Measurements from ENCODE around the gene PDXK. TPM values are rescaled to one million over a fixed set of nuclear protein-coding genes. Genes with fewer than 3 reads are reported as not detected.
"Not testable (repeated sequence)": the region's sequence is repeated elsewhere in the genome, so short reads cannot be mapped to it uniquely, and the experiment has no call there.

Gene PDXK
- total RNA-seq, 4 donors from 2014 or later, result 122 to 156 (median 143) TPM

DNA sequence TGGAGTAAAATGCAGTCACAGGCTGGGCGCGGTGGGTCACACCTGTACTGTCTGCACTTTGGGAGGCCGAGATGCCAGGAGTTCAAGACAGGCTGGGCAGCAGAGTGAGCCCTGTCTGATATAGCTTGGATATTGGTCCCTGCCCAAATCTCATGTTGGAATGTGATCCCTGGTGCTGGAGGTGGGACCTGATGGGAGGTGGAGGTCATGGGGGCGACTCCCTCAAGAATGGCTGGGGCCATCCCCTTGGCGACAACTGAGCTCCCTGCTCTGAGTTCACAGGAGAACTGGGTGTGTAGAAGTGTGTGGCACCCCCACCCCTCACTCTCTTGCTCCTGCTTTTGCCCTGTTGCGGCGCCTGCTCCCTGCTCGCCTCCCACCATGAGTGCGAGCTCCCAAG, 11.5 kb upstream of the PDXK start:
- TF ChIP-seq POLR2A (IDR thresholded peaks at IDR 0.05), result no peak
- H3K36me3 ChIP-seq, result no peaks in the 10 kb centered on the region
- 86 to 92% methylated on average over 9 of the region's 9 CpGs for WGBS, 2 donors
- H3K4me3 ChIP-seq, result no peak overlapping the region
- peaks cover 0 to 17% (median 0%) of the 10 kb centered on the region in 4 donors for H3K4me1 ChIP-seq
- H3K27ac ChIP-seq, result no peak overlapping the region
- DNase-seq (ENCODE audit: low spot score in 2 of 2), result no peak
- H3K27me3 ChIP-seq, result no peaks in the 10 kb centered on the region
- no peaks in the 10 kb centered on the region for H3K9me3 ChIP-seq

DNA sequence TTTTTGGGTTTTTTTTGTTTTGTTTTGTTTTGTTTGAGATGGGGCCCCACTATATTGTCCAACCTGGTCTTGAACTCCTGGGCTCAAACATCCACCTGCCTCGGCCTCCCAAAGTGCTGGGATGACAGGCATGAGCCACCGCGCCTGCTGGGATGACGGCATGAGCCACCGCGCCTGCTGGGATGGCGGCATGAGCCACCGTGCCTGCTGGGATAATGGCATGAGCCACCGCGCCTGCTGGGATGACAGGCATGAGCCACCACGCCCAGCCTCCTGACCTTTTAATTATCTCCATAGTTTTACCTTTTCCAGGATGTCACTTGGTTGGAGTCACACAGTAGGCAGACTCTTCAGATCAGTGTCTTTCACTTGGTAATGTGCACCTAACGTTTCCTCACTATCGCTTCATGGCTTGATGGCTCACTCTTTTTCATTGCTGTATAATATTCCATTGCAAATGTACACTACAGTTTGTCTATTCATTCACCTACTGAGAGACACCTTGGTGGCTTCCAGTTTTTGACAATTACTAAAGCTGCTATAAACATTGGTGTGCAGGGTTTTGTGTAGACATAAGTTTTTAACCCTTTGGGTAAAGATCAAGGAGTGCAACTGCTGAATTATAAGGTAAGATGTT, 10.1 kb upstream of the PDXK start:
- Histone ChIP-seq H3K27ac (no peak overlapping the region), H3K27me3 (no peaks in the 10 kb centered on the region), H3K4me1 (peaks cover 0 to 12% (median 0%) of the 10 kb centered on the region in 4 donors), H3K9me3 (no peaks in the 10 kb centered on the region), H3K36me3 (no peaks in the 10 kb centered on the region), H3K4me3 (no peak overlapping the region)
- no peak for DNase-seq (ENCODE audit: low spot score in 2 of 2)
- 90 to 91% methylated on average over 13 of the region's 13 CpGs for WGBS, 2 donors
- TF ChIP-seq, protein P1, sequence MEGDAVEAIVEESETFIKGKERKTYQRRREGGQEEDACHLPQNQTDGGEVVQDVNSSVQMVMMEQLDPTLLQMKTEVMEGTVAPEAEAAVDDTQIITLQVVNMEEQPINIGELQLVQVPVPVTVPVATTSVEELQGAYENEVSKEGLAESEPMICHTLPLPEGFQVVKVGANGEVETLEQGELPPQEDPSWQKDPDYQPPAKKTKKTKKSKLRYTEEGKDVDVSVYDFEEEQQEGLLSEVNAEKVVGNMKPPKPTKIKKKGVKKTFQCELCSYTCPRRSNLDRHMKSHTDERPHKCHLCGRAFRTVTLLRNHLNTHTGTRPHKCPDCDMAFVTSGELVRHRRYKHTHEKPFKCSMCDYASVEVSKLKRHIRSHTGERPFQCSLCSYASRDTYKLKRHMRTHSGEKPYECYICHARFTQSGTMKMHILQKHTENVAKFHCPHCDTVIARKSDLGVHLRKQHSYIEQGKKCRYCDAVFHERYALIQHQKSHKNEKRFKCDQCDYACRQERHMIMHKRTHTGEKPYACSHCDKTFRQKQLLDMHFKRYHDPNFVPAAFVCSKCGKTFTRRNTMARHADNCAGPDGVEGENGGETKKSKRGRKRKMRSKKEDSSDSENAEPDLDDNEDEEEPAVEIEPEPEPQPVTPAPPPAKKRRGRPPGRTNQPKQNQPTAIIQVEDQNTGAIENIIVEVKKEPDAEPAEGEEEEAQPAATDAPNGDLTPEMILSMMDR (IDR thresholded peaks at IDR 0.05), result no peak
- TF ChIP-seq POLR2A (IDR thresholded peaks at IDR 0.05) (no peak), EP300 (IDR thresholded peaks at IDR 0.05) (no peak)

DNA sequence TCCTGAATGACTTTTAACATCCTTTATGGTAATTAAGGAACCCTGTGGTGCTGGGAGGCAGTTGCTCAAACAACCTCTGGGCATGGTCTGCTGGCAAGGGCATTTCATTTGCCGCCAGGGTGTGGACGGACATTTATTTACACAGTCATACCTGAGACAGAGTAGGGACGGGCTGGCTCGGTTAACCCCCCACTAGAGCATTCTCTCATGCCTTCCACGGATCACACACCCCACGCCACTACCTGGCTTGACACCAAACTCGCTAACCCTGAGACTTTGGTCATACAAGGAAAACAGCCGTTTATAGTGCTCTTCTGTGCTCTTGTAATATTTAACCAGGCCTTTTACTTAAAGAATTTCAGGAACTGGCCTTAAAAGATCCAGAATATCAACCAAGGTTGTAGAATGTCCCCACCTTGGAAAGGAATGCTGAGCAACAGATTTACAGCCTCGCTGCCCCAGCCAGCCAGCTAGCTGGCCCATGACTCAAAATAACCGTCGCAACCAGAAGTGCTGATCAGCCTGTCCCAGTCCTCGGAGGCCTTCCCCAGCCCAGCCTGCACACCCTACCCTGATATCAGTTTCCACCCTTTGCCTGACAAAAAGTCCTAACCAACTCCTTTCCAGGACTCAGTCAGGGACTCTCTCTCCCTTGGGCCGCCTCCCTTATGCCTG, 6.5 kb upstream of the PDXK start:
- no peaks in the 10 kb centered on the region for H3K36me3 ChIP-seq
- DNase-seq (ENCODE audit: low spot score in 2 of 2), result no peak
- no peaks in the 10 kb centered on the region for H3K9me3 ChIP-seq
- WGBS, 2 donors, result 55 to 56% methylated on average over 13 of the region's 13 CpGs
- H3K27me3 ChIP-seq, result no peaks in the 10 kb centered on the region
- no peak overlapping the region for H3K4me3 ChIP-seq
- peak overlapping the region in 3 of 4 donors; percentile 8 to 65 (median 53) for H3K27ac ChIP-seq
- peaks cover 0 to 12% (median 0%) of the 10 kb centered on the region in 4 donors for H3K4me1 ChIP-seq
- TF ChIP-seq, protein P1 (IDR thresholded peaks at IDR 0.05), result no peak
- TF ChIP-seq EP300 (IDR thresholded peaks at IDR 0.05), result no peak
- TF ChIP-seq POLR2A (IDR thresholded peaks at IDR 0.05), result no peak

DNA sequence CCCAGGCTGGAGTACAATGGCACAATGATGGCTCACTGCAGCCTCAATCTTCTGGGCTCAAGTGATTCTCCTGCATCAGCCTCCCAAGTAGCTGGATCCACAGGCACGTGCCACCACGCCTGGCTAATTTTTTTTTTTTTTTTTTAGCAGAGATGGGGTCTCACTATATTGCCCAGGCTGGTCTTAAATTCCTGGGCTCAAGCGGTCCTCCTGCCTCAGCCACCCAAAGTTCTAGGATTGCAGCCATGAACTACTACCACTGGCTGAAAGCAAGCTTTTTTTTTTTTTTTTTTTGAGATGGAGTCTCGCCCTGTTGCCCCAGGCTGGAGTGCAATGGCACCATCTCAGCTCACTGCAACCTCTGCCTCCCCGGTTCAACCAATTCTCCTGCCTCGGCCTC, 5.8 kb upstream of the PDXK start:
- not testable (repeated sequence) for H3K4me3 ChIP-seq; H3K27me3 ChIP-seq; H3K9me3 ChIP-seq; DNase-seq (ENCODE audit: low spot score in 2 of 2); H3K36me3 ChIP-seq
- peaks cover 0 to 13% (median under 1%) of the 10 kb centered on the region in 4 donors for H3K4me1 ChIP-seq
- peak overlapping the region in 1 of 4 donors; percentile 65 for H3K27ac ChIP-seq
- 93 to 95% methylated on average over 6 of the region's 6 CpGs for WGBS, 2 donors

DNA sequence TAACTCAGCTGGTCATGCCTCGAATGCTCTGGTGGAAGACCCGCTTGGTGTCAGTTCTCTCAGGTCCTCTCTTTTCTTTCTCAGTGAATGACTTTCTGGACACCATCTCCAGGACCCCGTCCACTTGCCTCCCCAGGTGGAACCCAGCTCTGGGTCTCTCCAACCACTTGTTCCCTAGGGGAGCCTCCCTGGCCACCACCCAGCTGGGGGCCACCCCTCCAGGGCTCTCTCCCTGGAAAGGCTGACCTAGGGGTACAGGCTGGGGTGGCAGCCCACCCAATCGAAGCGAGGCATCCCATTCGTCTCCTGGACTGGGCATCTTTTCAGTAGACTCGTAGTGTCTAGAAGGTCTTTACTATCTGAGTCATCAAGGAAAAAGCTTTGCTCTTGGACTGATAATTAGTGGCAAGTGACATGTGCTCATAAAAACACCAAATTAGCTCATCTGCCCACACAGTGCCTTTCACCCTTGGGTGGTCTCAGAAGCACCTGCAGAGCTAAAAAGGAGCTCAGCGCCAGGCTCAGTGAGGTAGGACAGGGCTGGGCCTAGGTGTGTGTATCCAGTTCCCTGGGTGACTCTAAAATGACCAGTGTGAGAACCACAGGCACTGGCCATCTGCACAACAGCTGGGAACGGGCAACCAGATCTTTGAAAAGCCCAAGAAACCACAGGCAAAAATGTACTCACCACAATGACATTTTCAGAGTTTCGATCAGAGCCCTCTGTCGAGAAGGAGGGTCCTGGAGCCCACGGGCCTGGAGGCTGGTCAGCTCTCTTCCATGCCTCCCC, 2.4 kb upstream of the PDXK start:
- TF ChIP-seq EP300 (IDR thresholded peaks at IDR 0.05) (no peak), POLR2A (IDR thresholded peaks at IDR 0.05) (no peak)
- TF ChIP-seq, protein P1 (IDR thresholded peaks at IDR 0.05), result no peak
- Histone ChIP-seq H3K27me3 (no peaks in the 10 kb centered on the region), H3K27ac (peak overlapping the region in 1 of 4 donors; percentile 13), H3K4me1 (peaks cover 0 to 32% (median 20%) of the 10 kb centered on the region in 4 donors), H3K4me3 (no peak overlapping the region), H3K9me3 (no peaks in the 10 kb centered on the region), H3K36me3 (no peaks in the 10 kb centered on the region)
- WGBS, 2 donors, result 66 to 73% methylated on average over 11 to 12 of the region's 12 CpGs
- no peak for DNase-seq (ENCODE audit: low spot score in 2 of 2)

Data from tibial nerve (tissue), 4 donors.